ENCODE measurements around the gene SCARB1. TPM values are rescaled to one million over a fixed set of nuclear protein-coding genes. Genes with fewer than 3 reads are reported as not detected.

The SCARB1 gene
- total and polyA plus RNA-seq, 2 experiments from 2014 or later: 31.0 to 62.5 TPM

DNA sequence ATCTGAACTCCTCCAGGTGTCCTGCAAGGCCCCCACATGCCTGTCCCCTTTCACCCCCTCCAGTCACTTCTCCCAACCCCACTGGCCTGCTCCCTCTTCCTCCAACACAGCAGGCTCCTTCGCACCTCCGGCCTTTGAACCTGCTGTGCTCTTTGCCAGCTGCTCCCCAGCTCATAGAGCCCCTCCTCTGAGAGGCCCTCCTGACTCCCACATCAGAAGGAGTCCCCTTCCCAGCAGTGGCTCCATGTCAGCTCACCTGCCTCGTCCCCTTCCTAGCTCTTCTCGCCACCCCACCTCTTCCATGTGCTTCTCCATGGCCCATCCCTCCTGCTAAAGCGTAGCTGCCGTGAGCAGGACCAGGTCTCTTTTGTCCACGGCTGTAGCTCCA, 22.1 kb downstream of the SCARB1 start:
- ATAC-seq (no peak), DNase-seq (ENCODE audit: low spot score) (no peak)
- Histone ChIP-seq H3K4me1 (ENCODE audit: insufficient read depth) (peaks cover 5% of the 10 kb centered on the region), H3K79me2 (replicated peaks; ENCODE audit: insufficient read depth) (peaks cover 19% of the 10 kb centered on the region), H3F3A (replicated peaks; ENCODE audit: low read depth) (0 out of 2 replicates have a peak, but pooled peaks cover 3% of the 10 kb centered on the region), H3K4me2 (no peak overlapping the region), H2AFZ (no peak overlapping the region), H3K36me3 (ENCODE audit: insufficient read depth) (no peaks in the 10 kb centered on the region), H3K27me3 (ENCODE audit: insufficient read depth) (no peaks in the 10 kb centered on the region), H3K4me3 (no peak overlapping the region), H3K27ac (ENCODE audit: low read depth) (no peak overlapping the region), H4K20me1 (replicated peaks; ENCODE audit: insufficient read depth) (no peaks in the 10 kb centered on the region; the same call in 1 of the 2 replicates), H3K9me2 (ENCODE audit: insufficient read depth) (no peaks in the 10 kb centered on the region)
- TF ChIP-seq, protein P1, sequence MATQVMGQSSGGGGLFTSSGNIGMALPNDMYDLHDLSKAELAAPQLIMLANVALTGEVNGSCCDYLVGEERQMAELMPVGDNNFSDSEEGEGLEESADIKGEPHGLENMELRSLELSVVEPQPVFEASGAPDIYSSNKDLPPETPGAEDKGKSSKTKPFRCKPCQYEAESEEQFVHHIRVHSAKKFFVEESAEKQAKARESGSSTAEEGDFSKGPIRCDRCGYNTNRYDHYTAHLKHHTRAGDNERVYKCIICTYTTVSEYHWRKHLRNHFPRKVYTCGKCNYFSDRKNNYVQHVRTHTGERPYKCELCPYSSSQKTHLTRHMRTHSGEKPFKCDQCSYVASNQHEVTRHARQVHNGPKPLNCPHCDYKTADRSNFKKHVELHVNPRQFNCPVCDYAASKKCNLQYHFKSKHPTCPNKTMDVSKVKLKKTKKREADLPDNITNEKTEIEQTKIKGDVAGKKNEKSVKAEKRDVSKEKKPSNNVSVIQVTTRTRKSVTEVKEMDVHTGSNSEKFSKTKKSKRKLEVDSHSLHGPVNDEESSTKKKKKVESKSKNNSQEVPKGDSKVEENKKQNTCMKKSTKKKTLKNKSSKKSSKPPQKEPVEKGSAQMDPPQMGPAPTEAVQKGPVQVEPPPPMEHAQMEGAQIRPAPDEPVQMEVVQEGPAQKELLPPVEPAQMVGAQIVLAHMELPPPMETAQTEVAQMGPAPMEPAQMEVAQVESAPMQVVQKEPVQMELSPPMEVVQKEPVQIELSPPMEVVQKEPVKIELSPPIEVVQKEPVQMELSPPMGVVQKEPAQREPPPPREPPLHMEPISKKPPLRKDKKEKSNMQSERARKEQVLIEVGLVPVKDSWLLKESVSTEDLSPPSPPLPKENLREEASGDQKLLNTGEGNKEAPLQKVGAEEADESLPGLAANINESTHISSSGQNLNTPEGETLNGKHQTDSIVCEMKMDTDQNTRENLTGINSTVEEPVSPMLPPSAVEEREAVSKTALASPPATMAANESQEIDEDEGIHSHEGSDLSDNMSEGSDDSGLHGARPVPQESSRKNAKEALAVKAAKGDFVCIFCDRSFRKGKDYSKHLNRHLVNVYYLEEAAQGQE (IDR thresholded peaks at IDR 0.05; ENCODE audit: unreplicated experiment): no peak
- no peak for TF ChIP-seq ZNF114 (CRISPR knock-in tag; IDR thresholded peaks at IDR 0.05)
- TF ChIP-seq CREB1 (CRISPR knock-in tag; IDR thresholded peaks at IDR 0.05; ENCODE audit: low read depth): no peak
- no peaks in the 10 kb centered on the region; the same call in 2 of the 3 replicates for H3K9me3 Mint-ChIP-seq
- H3K27ac Mint-ChIP-seq: peak overlapping the region; percentile 75
- peaks cover 15% of the 10 kb centered on the region for H3K27me3 Mint-ChIP-seq (ENCODE audit: insufficient read depth, low read depth, poor library complexity)
- peaks cover 3% of the 10 kb centered on the region; the same call in 2 of the 3 replicates for H3K36me3 Mint-ChIP-seq (ENCODE audit: low read depth)
- H3K4me3 Mint-ChIP-seq: no peak overlapping the region
- H3K4me1 Mint-ChIP-seq: peaks cover 30% of the 10 kb centered on the region

DNA sequence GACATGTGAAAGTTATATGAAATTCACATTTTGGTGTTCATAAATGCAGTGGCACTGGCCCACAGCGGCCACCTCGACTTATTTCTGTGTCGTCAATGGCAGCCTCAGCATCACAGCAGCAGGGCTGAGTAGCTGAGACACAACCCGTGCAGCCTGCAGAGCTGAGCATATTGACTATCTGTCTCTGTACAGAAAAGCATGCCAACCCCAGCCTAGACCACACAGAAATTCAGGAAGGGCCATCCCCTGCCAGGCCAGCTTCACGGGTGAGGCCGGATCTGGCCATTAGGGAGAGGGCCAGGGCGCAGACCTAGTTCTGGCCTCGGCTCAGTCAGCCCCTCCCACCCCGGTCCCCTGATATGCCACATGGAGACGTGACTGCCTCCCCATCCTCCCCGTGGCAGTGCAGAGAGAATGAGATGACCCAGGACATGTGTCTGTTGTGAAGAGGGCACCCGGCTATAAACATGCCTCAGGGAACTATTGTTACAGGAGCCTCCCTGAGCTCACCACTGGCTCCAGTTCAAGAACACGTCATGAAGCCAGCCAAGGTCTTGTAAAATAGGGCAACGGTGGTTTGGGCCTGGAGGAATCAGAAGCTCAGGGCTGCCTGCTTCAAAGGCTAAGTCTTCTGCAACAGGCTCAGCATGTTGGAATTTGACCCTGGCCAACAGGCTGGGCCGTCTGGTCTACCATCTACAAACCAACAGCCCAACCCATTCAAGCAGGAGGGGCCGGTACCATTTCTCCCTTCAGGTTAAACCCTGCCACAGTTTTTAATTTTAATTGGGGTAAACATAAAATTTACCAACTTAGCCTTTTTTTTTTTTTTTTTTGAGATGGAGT, 25.5 kb downstream of the SCARB1 start:
- peaks cover 3% of the 10 kb centered on the region; the same call in 2 of the 3 replicates for H3K36me3 Mint-ChIP-seq (ENCODE audit: low read depth)
- H3K9me3 Mint-ChIP-seq: no peaks in the 10 kb centered on the region; the same call in 2 of the 3 replicates
- Histone ChIP-seq H3K4me3 (no peak overlapping the region), H3K9me2 (ENCODE audit: insufficient read depth) (no peaks in the 10 kb centered on the region), H4K20me1 (replicated peaks; ENCODE audit: insufficient read depth) (0 out of 2 replicates have a peak, but pooled peaks cover 3% of the 10 kb centered on the region), H3K27me3 (ENCODE audit: insufficient read depth) (no peaks in the 10 kb centered on the region), H2AFZ (no peak overlapping the region), H3K79me2 (replicated peaks; ENCODE audit: insufficient read depth) (peaks cover 10% of the 10 kb centered on the region), H3K27ac (ENCODE audit: low read depth) (0 out of 2 replicates have a peak overlapping the region, but pooled peaks have one; percentile 63), H3F3A (replicated peaks; ENCODE audit: low read depth) (peaks cover 3% of the 10 kb centered on the region; the same call in 1 of the 2 replicates), H3K36me3 (ENCODE audit: insufficient read depth) (no peaks in the 10 kb centered on the region), H3K4me2 (no peak overlapping the region), H3K4me1 (ENCODE audit: insufficient read depth) (peaks cover 17% of the 10 kb centered on the region)
- peaks cover 46% of the 10 kb centered on the region for H3K4me1 Mint-ChIP-seq
- no peak for DNase-seq (ENCODE audit: low spot score)
- H3K27ac Mint-ChIP-seq: no peak overlapping the region
- no peak for TF ChIP-seq NANOG (IDR thresholded peaks at IDR 0.05; ENCODE audit: borderline replicate concordance)
- no peak for TF ChIP-seq POLR2AphosphoS5 (IDR thresholded peaks at IDR 0.05; ENCODE audit: low read depth)
- peaks cover 11% of the 10 kb centered on the region for H3K27me3 Mint-ChIP-seq (ENCODE audit: insufficient read depth, low read depth, poor library complexity)
- no peak; the same call in 2 of the 3 replicates for ATAC-seq
- H3K4me3 Mint-ChIP-seq: no peak overlapping the region

Data from GM23338 (cell line).